HG03342 (cell line): ENCODE data around the gene GPC6.

Source experiments
- ATAC-seq: cut with Tn5 transposase; IDR thresholded peaks from one replicate; pipeline ENCODE4 v1.9.1; 2021; ENCODE audit warnings: mild to moderate bottlenecking, moderate library complexity; ENCODE audit not compliant: unreplicated experiment

Gene GPC6

DNA sequence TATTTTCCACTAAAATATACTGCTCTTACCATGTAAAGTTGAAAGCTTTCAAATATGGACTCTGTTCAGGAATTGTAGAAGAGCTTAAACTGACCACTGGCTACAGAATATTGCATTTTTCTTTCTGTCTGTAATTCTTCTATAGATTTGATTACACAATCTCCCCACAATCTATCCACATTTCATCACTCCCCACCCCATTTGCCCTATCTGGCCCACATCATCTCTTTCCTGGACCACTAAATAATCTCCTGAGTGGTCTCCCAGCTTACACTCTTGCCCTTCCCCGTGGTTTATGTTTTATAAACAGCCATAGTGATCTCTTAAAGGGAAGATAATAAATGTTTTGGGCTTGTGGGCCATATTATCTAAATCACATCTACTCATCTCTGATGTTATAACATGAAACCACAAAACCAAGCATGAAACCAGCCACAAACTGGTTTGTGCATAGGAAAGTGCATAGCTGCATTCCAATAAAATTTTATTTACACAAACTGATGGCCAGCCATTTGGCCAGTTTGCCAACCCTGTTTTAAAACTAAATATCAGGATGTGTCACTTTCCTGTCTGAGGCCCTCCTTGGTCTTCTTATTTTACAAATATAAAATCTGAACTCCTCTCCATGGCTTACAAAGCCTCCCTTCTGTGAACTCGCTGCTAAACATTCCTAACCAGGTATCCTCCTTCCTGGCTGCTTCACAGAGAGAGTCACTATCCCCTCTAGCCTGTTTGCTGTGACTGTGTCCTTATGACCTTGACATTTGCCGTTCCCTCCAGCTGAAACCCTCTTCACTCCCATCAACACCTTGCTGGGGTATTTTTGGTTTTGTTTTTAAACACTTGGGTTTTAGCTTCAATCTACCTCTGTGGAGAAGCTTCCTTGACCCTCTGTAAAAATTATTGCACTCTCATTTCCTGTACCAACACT, 500.9 kb downstream of the GPC6 start:
- no peak for ATAC-seq

DNA sequence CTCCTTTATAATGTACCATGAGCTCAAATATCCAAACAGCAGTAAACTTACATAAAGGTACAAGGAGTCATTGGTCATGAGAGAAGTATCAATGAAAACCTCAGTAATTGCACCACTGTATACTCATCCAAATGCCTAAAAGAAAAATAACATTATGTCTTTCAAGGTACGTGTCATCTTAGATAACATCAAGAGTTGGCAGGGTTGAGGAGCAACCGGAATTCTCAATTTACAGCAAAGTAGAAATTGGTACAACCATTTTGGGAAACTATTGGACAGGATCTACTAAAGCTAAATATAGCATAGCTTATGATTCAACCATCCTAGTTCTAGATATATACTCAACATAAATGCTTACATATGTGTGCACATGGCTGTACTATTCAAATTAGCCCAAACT, 502.8 kb downstream of the GPC6 start:
- ATAC-seq = no peak

DNA sequence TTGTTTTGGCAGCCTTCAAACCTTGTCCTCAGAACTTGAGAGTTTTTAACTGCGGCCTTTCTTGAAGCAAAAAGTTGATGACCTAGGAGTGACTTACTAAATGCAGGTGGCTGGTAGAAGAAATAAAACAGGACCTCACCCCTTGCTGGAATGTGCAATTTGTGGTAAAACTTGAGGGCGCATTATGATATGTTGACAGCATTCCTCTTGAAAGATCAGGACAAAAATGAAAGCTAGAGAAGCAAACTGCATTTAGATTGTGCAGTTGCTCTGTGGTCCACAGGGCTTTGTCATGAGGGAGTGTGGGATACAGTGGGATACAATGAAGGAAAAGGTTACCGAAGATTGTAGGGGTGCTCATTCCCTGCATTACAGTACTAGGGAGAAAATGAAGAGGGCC, 504.2 kb downstream of the GPC6 start:
- no peak for ATAC-seq

DNA sequence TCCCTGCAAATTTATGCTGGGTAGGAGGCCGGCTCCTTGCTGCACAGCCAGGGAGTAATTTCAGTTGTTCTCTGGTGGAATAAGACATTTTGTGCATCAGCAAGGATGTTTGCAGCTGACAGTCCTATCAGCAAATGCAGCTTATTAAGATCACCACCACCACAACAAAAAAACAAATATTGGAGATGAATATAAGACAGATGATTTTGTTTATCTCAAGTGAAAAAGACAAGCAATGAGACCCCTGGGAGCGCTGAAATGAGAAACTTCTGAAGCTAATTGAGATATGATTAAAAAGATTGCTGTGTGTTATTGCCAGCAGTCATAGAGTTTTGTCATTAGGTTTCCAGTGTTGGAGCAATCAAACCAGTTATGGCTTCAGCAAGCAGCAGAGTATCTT, 505.6 kb downstream of the GPC6 start:
- ATAC-seq = no peak

DNA sequence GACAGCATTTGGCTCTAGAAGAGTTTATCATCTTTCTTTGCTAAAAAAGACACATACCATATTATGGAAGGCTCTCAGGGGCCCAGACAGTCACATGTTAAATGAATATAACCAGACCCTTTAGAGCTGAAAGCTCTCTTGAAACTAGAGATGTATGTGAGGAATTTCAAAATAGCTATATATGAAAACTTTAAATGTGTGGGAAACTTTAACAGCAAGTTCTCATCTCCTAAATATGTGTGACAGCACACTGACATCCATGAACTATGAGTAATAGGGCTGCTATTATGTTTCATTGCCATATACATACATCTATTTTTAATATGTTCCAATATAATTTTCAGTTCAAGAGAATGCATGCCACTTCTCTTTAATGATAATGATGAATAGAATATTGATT, 509.5 kb downstream of the GPC6 start:
- no peak for ATAC-seq

DNA sequence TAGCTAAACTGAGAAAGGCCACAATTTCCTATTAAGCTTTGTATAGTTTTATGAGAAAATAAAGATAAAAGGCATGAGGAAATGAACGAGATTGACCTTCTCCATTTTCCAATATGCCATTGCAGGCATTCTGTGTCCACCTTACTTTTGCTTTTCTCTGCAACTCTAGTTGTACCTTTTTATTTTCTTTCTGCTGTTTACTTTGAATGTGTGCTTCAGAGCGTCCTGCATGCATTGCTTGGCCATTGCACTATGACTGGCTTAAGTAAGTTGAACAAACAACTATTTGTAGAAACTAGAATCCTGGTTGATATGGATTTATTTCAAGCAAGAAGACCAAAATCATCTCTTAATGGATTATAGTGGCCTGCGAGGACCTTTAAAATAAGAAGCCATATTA, 510.3 kb downstream of the GPC6 start:
- ATAC-seq = no peak

DNA sequence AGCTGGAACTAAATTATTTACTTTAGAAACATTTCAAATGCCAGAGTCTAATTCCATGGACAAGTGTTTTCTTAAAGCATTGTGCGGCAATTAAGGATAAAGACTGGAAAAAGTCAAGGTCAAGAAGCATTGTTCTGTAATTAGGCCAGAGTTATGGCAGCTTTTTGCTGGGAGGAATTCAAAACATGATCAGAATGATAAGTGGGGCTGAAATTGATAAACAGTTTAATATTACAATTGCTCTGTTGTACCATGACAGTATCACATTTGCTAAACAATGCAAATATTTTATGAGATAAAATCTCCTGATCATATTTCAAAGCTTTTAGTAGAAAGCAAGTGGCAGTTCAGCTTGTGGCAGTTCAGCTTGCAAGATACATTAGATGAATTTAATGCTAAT, 513.7 kb downstream of the GPC6 start:
- no peak for ATAC-seq

DNA sequence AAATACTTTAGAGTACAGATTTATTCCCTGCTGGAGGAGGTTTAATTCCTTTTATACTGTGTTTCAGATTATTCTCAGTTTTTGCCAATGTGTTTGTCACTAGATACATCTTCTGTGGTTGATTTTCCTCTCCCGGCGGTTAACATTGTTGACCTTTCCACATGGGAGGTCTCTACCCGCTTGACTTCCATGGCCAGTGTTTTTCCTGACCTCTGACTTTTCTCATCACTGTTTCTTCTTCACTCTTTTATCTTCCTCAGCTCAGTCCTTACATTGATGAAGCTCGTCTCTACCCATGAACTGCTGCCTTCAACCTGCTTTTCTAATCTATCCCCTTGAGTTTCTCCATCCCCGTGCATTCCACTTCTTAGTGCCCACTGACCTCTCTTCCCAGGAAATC, 517.4 kb downstream of the GPC6 start:
- no peak for ATAC-seq

DNA sequence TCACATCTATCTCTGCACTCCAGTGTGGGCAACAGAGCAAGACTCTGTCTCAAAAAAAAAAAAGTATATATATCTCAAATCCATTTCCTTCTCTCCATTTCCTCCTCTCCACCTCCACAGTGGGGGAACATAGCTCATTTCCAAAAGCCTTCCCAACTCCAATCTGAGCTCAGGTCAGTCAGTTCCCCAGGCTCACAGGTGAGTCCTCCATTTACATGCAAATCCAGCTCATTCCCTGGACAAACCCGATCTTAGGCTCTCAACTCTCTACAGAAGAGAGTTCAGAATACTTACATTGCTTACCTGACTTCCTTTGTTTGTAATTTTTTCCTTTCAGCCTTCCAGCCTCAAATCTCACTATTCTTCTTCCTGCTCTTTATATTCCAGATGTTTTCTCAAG, 518.3 kb downstream of the GPC6 start:
- ATAC-seq = no peak

DNA sequence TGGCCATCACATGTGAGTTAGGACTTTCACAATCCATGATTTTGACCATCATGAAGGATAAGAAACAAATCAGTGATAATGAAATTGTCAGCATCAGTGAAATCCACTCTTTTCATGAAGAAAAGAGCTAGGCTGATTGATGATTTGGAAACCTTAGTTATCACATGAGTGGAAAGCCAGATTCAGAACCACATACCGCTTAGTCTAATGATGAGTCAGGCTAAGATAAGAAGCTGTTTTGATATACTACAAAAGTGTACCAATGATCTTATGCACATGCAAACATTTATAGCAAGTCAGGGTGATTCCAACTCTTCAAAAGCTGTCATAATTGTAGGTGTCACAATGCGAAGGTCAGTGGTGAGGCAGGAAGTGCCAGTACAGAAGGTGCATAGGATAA, 519.3 kb downstream of the GPC6 start:
- ATAC-seq = no peak

DNA sequence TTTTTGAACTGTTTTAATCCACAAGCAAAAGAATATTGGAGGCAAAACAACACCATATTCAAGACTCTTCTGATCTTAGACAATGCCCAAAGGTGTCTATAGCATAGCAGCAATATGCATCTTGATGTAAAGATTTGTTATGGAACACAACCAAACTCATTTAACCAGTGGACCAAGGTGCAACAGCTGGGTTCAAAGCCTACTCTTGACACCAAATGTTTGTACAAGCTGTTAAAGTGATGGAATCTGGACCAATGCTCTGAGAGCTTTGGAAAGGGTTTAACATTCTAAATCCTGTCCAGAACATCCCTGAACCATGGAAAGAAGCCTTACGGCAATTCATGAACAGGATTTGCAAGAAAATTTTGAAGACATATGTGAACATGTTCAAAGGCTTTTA, 520.0 kb downstream of the GPC6 start:
- ATAC-seq = no peak

DNA sequence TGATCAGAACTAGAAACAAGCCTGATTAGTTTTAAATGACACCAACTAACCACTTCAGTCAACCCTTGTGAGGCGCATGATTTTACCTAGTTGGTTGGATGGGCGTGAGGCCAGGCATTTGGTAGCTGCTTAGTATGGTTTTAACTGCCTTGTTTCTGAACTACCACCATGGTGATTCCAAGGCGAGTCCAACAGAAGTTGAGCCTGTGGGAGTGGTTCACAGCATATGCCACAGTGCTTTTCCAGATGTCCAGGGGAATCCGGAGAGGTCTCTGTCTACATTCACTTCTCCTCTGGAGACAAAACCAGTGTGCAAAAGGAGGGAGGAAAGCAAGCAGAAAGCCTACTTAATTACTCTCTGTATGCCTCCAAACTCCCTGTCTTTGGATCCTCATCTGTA, 524.1 kb downstream of the GPC6 start:
- ATAC-seq = no peak

DNA sequence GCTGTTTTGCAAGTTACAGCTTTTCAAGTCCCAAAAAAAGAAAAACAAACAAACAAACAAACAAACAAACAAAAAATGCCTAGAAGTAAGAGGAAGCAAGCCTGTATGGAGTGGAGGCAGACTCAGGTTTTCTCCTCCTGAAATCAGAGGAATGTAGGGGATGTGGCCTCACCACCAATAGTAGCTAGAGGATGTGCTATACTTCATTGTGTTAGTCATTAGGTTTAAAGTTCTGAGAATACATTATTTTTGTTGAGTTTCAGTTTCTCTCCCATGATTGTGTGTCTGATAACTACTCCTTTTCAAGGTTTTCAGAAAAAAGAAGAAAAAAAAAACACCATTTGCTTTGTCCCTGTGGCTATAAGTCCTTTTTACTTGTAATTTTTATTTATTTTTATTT, 524.5 kb downstream of the GPC6 start:
- ATAC-seq = no peak

DNA sequence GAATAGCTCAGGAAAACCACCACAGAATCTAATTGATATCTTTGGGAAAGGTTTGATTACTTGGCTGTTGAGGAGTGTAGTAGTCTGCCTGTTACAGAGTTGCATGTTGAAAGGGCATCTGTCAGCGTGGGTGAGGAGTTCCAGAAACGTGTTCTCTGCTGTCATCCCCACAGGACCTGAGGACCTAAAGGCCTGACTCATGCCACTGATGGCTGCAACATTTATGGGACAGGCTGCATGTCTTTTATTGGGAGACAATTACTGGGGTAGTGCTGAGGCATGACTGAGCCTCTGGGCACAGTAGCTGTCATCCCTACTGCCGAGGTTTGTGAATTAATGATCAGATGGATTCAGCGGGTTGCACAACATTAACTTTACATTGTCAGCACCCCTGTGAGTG, 525.9 kb downstream of the GPC6 start:
- no peak for ATAC-seq

DNA sequence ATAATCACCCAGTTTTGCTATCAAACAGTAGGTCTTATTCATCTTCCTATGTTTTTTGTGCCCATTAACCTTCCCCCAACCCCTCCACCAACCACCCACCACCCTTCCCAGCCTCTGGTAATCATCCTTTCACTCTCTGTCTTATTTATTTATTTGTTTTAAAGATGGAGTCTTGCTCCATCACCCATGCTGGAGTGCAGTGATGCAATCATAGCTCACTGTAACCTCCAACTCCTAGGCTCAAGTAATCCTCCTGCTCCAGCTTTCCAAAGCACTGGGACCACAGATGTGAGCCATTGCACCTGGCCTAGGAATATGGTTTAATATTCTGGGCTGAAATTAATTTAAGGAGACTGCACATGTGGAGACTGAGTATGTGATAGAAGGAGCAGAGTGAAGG, 527.0 kb downstream of the GPC6 start:
- ATAC-seq = no peak

DNA sequence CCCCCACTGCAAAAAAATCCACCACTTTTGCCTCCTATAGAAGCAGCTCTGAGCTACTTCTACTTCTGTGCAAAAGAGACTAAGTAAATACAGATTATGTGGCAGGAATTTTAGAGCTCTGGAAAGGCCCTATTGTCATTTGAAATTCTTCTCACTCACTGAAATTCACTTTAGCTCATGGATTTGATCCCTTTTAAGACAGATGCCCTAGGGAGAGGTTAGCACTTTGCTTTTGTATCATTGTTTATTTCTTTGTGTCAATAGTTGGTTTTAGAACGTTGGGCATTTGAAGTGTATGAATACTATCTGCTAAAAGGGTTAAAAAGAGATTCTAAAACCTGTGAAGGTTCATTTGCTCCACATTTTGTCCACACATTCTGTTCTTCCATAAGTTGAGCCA, 528.7 kb downstream of the GPC6 start:
- no peak for ATAC-seq

DNA sequence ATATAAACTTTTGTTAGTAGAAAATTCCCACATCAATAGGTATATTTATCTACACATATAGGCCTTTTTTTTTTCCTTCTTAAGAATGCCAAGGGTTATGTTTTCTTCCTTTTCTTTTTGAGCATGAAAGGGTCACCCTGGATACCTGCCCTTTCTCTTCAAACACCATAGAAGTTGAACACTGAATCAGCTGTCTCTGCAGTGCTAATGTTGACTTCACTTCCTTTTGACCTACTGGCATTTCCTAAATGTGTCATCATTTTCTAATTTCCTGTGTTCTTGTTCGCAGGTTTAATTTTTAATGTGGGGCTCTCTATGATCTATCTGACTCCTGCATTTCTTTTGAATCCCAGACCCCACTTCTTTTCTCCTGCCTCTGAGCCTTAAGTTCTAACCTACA, 532.0 kb downstream of the GPC6 start:
- no peak for ATAC-seq

DNA sequence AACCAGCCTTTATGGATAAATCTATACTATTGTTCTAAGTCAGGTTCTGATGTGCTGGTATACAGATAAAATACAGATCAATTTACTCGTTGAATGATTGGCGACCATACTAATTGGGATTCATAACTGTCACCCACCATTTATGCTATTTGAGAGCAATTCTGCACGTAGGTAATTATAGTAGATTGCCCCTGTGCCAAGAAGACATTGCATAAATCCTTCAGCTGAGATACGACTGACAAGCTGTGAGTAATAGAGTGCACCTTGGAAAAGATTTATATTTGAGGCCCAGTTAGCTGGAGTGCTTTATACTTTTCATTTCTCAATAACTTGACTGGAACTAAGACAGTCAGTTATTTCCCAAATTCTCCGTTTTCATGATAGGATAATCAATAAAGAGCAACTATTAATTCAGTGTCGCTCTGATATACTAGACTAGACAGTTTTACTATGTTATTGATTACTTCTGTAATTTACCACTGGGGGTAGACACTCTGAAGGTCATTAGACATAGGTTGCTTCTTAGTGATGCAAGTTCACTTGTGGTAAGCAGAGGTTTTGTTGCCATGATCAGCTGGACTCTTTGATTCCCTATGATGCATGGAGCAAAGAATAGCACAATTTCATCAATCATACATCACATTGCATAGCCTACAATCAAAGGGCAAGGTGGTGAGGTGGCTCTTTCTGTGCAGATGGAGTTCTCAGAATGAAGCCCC, 536.3 kb downstream of the GPC6 start:
- no peak for ATAC-seq

DNA sequence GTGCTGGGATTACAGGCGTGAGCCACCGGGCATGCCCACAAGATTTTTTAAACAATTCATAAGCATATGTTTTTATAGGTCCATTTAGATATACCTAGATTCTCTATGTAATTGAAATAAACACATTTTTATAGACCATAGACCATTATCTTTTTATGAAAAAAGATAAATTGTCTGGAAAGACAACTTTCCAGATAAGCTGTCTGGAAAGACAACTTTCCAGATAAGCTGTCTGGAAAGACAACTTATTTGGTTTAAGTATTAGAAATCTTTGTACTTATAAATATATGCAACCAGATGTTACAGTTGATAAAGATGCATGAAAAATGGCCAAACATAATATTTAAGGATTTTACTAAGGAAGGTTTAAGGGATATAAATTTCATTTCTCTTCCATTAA, 538.5 kb downstream of the GPC6 start:
- ATAC-seq = no peak

DNA sequence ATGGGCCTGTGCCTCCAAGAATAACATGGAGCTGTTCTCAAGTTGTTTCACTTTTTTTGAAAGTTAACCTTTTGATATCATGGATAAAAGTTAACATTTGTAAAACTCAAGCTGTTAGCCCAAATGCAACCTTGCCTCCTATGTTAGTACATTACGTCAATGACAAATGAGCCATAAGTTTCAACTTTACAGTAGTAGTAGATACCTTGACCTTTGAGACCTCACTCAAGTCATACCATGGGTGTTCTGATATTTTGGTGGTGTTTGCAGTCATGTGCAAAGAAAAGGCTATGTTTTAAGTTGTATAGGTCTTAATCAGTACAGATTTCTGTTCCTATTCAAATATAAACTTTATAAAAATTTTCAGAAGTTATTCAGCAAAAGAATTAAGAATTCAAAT, 539.2 kb downstream of the GPC6 start:
- ATAC-seq = no peak

DNA sequence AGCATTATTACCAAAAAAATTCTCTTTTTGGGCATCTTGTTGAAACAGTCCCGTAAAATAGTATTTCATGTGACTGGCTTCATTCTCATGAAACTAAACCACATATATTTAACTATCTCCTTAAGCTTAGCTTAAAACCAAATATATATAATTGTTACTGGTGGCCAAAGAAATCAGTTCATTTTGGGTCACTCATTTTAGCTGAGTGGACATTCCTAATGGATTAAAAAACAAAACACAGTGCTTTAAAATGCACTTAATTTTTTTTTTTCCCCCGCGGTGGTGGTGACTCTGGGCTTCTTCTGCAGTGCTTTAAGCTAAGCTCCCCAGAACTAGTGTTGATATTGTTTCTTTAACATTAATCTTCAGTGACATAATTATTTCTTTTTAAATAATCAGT, 540.1 kb downstream of the GPC6 start:
- ATAC-seq = no peak

DNA sequence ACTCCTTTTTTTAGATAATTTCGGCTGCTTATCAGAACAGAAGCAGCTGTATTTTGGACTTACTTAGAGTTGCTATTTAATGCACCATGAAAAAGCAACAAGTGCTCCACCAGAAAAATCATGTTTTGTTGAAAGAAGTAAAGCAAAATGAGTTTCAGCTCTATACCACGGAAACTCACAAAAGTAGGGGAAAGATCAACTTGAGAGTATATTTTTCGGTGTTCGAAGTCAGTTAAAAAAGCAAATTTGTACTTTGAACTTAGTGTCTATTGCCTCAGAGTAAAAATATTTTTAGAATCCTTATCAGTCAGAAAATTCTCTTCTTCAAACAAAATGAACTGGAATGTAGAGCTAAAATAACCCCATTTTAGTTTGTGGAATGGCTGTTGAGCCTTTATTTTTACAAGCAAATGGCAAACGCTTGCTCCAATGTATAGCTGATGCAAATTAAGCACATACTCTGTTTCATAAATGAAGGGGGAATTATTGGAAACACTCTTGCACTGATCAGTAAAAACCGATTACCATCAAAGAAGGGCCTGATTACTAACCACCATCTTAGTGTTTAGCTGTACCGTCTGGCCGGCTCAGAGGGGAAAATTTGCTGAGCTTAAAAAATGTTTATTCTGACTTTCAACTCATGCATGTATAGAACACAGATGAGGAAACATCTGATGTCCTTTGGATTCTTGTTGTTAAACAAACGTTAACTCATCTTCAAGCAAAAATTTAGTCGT, 540.7 kb downstream of the GPC6 start:
- no peak for ATAC-seq
